ENCODE measurements around the gene SORBS1.

Gene SORBS1

DNA sequence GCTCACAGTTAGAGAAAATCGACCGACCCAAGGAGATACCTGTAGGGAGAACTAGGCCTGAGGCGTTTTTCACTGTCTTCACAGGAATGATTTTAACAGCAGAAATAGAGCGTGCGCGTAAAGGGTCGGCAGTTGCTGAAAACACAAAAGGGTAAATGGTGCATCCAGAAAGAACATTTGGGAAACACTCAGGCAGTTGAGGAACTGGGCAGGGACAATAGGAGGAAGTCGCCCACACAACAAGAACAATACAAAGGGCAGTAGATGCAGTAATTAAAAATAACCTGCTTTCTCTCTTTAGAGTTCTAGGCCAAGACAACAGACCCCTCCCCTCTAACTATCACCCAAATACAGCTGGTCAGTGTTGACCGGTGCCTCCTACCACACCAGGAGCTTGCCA is 126.6 kb downstream of the SORBS1 start:
- no peak for DNase-seq
- no peak overlapping the region for H3K9ac ChIP-seq (ENCODE audit: low read length)
- H3K4me3 ChIP-seq (ENCODE audit: low read length): no peak overlapping the region

DNA sequence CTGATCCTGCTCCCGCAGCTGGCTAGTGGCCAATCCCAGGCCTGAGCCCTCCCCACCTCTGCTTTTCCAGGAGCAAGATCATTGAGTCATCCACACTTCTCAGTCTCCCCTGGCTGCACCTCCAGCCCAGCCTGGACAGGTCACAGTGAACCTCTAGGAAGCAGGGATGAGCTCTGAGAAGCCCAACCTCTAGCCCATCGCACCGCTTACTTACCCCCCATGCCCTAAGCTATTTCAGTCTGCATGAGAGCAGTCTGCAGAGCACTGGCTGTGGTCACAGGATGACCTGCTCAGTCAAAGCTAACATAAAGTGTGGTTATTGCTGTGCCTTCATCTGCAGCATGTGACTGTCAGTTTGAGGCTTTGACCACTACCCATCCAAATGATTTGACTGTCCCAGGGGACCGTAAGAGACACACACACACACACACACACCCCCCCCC is 129.2 kb downstream of the SORBS1 start:
- no peak for DNase-seq
- H3K4me2 ChIP-seq (ENCODE audit: low read depth, low read length): no peak overlapping the region

More for the DNA sequence above, 126.6 kb downstream of the SORBS1 start:
- TF ChIP-seq, protein P1, sequence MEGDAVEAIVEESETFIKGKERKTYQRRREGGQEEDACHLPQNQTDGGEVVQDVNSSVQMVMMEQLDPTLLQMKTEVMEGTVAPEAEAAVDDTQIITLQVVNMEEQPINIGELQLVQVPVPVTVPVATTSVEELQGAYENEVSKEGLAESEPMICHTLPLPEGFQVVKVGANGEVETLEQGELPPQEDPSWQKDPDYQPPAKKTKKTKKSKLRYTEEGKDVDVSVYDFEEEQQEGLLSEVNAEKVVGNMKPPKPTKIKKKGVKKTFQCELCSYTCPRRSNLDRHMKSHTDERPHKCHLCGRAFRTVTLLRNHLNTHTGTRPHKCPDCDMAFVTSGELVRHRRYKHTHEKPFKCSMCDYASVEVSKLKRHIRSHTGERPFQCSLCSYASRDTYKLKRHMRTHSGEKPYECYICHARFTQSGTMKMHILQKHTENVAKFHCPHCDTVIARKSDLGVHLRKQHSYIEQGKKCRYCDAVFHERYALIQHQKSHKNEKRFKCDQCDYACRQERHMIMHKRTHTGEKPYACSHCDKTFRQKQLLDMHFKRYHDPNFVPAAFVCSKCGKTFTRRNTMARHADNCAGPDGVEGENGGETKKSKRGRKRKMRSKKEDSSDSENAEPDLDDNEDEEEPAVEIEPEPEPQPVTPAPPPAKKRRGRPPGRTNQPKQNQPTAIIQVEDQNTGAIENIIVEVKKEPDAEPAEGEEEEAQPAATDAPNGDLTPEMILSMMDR (IDR thresholded peaks at IDR 0.05; ENCODE audit: low read length): no peak
- TF ChIP-seq EZH2 (optimal IDR thresholded peaks at IDR 0.05; ENCODE audit: low read depth, low read length) (no peak), EZH2phosphoT487 (IDR thresholded peaks at IDR 0.05; ENCODE audit: low read length) (no peak)
- no peaks in the 10 kb centered on the region for H4K20me1 ChIP-seq (ENCODE audit: insufficient read depth, low read length)
- no peak overlapping the region for H3K4me2 ChIP-seq (ENCODE audit: low read depth, low read length)
- H3K27ac ChIP-seq (ENCODE audit: low read length): no peak overlapping the region
- H3K36me3 ChIP-seq (replicated peaks; ENCODE audit: insufficient read depth, low read length): no peaks in the 10 kb centered on the region
- no peaks in the 10 kb centered on the region for H3F3A ChIP-seq (ENCODE audit: insufficient read depth, low read length)
- no peaks in the 10 kb centered on the region for H3K79me2 ChIP-seq (ENCODE audit: low read length)
- H3K4me1 ChIP-seq (ENCODE audit: low read length): 0 out of 2 replicates have a peak, but pooled peaks cover 4% of the 10 kb centered on the region
- H3K9me2 ChIP-seq (replicated peaks; ENCODE audit: insufficient read depth, low read length): no peaks in the 10 kb centered on the region
- no peak overlapping the region for H2AFZ ChIP-seq (ENCODE audit: low read length)
- H3K9me3 ChIP-seq (replicated peaks; ENCODE audit: insufficient read depth, low read length): no peaks in the 10 kb centered on the region
- 0 out of 2 replicates have a peak, but pooled peaks cover 7% of the 10 kb centered on the region for H3K27me3 ChIP-seq (replicated peaks; ENCODE audit: insufficient read depth, low read length)

DNA sequence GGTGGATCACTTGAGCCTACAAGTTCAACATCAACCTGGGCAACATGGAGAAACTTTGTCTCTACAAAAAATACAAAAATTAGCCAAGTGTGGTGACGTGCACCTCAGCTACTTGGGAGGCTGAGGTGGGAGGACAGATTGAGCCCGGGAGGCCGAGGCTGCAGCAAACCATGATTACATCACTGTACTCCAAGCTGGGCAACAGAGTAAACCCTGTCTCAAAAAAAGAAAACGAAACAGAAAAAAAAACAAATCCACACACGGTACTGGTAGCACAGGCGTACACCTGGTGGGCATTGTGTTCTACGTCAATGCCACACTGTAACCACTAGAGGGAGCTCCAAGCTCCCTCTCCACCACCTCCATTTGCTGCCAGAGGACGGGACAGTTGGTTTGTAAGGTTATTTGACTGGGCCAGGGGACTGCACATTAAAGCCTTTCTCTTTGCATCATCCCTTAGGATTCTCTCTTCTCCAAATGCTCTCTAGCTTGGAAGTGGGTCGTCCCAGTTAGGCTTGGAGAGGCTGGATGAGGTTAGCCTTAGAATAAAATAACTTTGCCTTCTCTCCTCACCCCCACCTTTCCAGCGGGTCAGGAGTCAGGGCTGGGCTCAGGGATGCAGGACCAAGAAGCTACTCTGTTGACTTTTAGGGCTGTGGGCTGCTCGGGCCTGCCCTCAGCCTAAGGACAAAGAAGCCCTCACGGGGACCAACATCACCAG is 130.8 kb downstream of the SORBS1 start:
- H3K4me3 ChIP-seq (ENCODE audit: low read length): no peak overlapping the region
- H3K79me2 ChIP-seq (ENCODE audit: low read length): no peaks in the 10 kb centered on the region
- H3K9me2 ChIP-seq (replicated peaks; ENCODE audit: insufficient read depth, low read length): no peaks in the 10 kb centered on the region
- H3K9me3 ChIP-seq (replicated peaks; ENCODE audit: insufficient read depth, low read length): no peaks in the 10 kb centered on the region
- no peaks in the 10 kb centered on the region for H3K27me3 ChIP-seq (replicated peaks; ENCODE audit: insufficient read depth, low read length)
- no peak overlapping the region for H3K9ac ChIP-seq (ENCODE audit: low read length)
- H2AFZ ChIP-seq (ENCODE audit: low read length): no peak overlapping the region
- H3K27ac ChIP-seq (ENCODE audit: low read length): no peak overlapping the region
- H3K4me2 ChIP-seq (ENCODE audit: low read depth, low read length): no peak overlapping the region
- 0 out of 2 replicates have a peak, but pooled peaks cover 4% of the 10 kb centered on the region for H3K4me1 ChIP-seq (ENCODE audit: low read length)
- DNase-seq: peak; percentile 84
- no peaks in the 10 kb centered on the region for H3K36me3 ChIP-seq (replicated peaks; ENCODE audit: insufficient read depth, low read length)
- TF ChIP-seq EZH2 (optimal IDR thresholded peaks at IDR 0.05; ENCODE audit: low read depth, low read length) (no peak), EZH2phosphoT487 (IDR thresholded peaks at IDR 0.05; ENCODE audit: low read length) (no peak)
- TF ChIP-seq, protein P1 (IDR thresholded peaks at IDR 0.05; ENCODE audit: low read length): peak; percentile 93
- H3F3A ChIP-seq (ENCODE audit: insufficient read depth, low read length): no peaks in the 10 kb centered on the region
- no peaks in the 10 kb centered on the region for H4K20me1 ChIP-seq (ENCODE audit: insufficient read depth, low read length)

More for the DNA sequence above, 129.2 kb downstream of the SORBS1 start:
- Histone ChIP-seq H3K4me1 (ENCODE audit: low read length) (0 out of 2 replicates have a peak, but pooled peaks cover 4% of the 10 kb centered on the region), H4K20me1 (ENCODE audit: insufficient read depth, low read length) (no peaks in the 10 kb centered on the region), H3K9me3 (replicated peaks; ENCODE audit: insufficient read depth, low read length) (no peaks in the 10 kb centered on the region), H3K9ac (ENCODE audit: low read length) (no peak overlapping the region), H3K27ac (ENCODE audit: low read length) (no peak overlapping the region), H3F3A (ENCODE audit: insufficient read depth, low read length) (no peaks in the 10 kb centered on the region), H2AFZ (ENCODE audit: low read length) (no peak overlapping the region), H3K9me2 (replicated peaks; ENCODE audit: insufficient read depth, low read length) (no peaks in the 10 kb centered on the region), H3K79me2 (ENCODE audit: low read length) (no peaks in the 10 kb centered on the region), H3K36me3 (replicated peaks; ENCODE audit: insufficient read depth, low read length) (no peaks in the 10 kb centered on the region), H3K4me3 (ENCODE audit: low read length) (no peak overlapping the region), H3K27me3 (replicated peaks; ENCODE audit: insufficient read depth, low read length) (no peaks in the 10 kb centered on the region)
- TF ChIP-seq EZH2phosphoT487 (IDR thresholded peaks at IDR 0.05; ENCODE audit: low read length): no peak
- TF ChIP-seq, protein P1 (IDR thresholded peaks at IDR 0.05; ENCODE audit: low read length): no peak
- no peak for TF ChIP-seq EZH2 (optimal IDR thresholded peaks at IDR 0.05; ENCODE audit: low read depth, low read length)
